Astrocyte of the spinal cord (primary cell): Measurements from ENCODE around the gene PCSK5.
"Not testable (repeated sequence)": the region's sequence is repeated elsewhere in the genome, so short reads cannot be mapped to it uniquely, and the experiment has no call there.

Source experiments
- DNase-seq: peaks from one replicate; pipeline ENCODE4 v3.0.0; 2011; ENCODE audit warnings: low read depth, low spot score
- H3K4me3 ChIP-seq: 2 replicates; pipeline ENCODE4 v1.5.1; 2011; ENCODE audit warnings: low read depth, mild to moderate bottlenecking, low read length, moderate library complexity
- CTCF ChIP-seq: IDR thresholded peaks from 2 replicates; pipeline ENCODE4 v1.5.1; 2012; ENCODE audit warnings: low read depth, mild to moderate bottlenecking, low read length, inconsistent platforms
- in situ Hi-C: cut with HindIII; loops from 2 replicates; pipeline ENCODE4 v1.10.0; 2017; ENCODE audit warnings: low sequenced_read_pairs

Gene PCSK5

DNA sequence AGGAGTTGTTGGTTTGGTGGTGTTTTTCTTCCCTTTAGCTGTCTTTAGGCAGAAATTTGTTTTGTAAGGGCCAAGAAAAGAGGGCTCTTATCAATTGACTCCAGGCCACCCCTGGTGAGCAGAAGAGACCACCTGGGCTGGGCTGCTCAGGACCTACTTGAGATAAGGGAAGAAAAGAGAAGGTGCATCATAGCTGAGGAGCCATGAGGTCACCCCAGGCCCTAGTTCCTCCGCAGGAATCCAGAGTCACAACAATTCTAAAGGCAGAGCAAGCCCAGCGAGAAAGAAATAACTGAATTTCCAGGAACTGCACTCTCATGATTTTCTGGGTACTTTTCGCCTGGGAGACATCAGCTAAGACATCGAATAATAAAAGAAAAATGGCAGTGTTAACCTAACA lies 468.9 kb downstream of the PCSK5 start:
- DNase-seq = no peak
- no peak for TF ChIP-seq CTCF
- no peak overlapping the region for H3K4me3 ChIP-seq
- in situ Hi-C loops = no loop called here

DNA sequence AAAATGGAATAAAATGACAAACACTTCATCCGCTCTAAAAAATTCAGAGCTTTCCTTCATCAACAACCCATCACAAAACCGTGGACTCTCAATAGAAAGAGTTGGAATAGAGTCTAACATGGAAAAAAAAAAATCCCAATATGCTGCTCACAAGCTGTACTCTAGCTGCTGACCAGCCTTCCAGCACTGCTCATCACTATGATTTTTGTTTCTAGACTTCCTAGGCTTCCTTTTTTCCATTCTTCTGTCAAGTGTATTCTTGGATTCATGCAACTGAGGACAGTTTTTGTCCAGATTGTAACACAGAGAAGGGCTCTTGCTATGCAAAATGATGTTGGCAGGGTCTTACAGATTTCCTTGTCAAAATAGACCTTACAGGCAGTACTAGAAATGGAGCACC lies 469.3 kb downstream of the PCSK5 start:
- no peak overlapping the region for H3K4me3 ChIP-seq
- in situ Hi-C loops = no loop called here
- TF ChIP-seq CTCF = no peak
- no peak for DNase-seq

DNA sequence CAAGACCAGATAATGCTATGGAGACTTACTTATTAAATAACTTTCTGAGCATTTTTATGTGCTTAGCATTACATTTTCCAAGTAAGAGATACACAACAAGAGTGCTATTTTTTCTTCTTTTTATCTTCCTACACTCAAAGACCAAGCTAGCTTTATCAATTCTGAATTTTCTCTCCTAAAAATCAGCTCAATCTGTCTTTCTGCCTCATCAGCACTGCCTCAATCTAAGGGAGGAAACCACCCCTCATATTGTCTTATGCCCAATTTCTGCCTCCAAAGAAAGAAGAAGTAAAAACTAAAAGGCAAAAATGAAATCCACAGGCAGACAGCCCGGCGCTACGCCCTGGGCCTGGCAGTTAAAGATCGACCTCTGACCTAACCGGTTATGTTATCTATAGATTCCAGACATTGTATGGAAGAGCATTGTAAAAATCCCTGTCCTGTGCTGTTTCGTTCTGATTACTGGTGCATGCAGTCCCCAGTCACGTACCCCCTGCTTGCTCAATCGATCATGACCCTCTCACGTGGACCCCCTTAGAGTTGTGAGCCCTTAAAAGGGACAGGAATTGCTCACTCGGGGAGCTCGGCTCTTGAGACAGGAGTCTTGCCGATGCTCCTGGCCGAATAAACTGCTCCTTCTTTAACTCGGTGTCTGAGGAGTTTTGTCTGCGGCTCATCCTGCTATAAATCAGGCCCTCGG lies 472.0 kb downstream of the PCSK5 start:
- in situ Hi-C loops = not testable (repeated sequence)

GRCh38 chr9:76363032-76363395 lies 472.5 kb downstream of the PCSK5 start:
- in situ Hi-C loops = no loop called here
- DNase-seq = no peak
- TF ChIP-seq CTCF = no peak

More for the DNA sequence above, 472.0 kb downstream of the PCSK5 start:
- H3K4me3 ChIP-seq, DNase-seq: not testable (repeated sequence)

DNA sequence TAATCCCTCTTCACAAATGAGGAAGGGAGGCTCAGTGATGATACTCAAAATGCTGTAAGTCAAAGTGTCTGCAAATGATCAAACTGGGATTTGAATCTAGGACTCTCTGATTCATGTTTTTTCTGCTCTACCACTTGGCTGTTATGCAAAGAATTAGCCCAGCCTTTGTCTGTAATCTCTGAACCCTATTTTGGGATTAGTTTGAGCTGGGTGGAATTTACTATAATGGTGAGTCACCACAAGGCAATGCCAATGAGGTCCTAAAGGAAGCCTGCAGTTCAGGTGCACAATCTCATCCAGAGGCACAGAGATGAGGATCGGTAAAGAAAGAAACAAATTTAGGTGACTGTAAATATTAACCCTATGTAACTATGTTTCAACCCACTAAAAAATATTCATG lies 474.6 kb downstream of the PCSK5 start:
- no peak for TF ChIP-seq CTCF
- peak; percentile 36 for DNase-seq
- H3K4me3 ChIP-seq = no peak overlapping the region
- in situ Hi-C loops = no loop called here

More at GRCh38 chr9:76363032-76363395, 472.5 kb downstream of the PCSK5 start:
- no peak overlapping the region for H3K4me3 ChIP-seq

- in situ Hi-C loops = no loop called here
Measured at GRCh38 chr9:76366275-76366674, 475.8 kb downstream of the PCSK5 start.

GRCh38 chr9:76369583-76369982 lies 479.1 kb downstream of the PCSK5 start:
- TF ChIP-seq CTCF = no peak
- peak; percentile 84 for DNase-seq
- in situ Hi-C loops = no loop called here
- no peak overlapping the region for H3K4me3 ChIP-seq

More at GRCh38 chr9:76366275-76366674, 475.8 kb downstream of the PCSK5 start:
- H3K4me3 ChIP-seq = no peak overlapping the region
- no peak for TF ChIP-seq CTCF
- DNase-seq = no peak
